ENCODE results near the gene EML1. TPM values are rescaled to one million over a fixed set of nuclear protein-coding genes. Genes with fewer than 3 reads are reported as not detected.

Gene EML1
- total RNA-seq, 1 experiment from 2014 or later: 32.6 TPM

DNA sequence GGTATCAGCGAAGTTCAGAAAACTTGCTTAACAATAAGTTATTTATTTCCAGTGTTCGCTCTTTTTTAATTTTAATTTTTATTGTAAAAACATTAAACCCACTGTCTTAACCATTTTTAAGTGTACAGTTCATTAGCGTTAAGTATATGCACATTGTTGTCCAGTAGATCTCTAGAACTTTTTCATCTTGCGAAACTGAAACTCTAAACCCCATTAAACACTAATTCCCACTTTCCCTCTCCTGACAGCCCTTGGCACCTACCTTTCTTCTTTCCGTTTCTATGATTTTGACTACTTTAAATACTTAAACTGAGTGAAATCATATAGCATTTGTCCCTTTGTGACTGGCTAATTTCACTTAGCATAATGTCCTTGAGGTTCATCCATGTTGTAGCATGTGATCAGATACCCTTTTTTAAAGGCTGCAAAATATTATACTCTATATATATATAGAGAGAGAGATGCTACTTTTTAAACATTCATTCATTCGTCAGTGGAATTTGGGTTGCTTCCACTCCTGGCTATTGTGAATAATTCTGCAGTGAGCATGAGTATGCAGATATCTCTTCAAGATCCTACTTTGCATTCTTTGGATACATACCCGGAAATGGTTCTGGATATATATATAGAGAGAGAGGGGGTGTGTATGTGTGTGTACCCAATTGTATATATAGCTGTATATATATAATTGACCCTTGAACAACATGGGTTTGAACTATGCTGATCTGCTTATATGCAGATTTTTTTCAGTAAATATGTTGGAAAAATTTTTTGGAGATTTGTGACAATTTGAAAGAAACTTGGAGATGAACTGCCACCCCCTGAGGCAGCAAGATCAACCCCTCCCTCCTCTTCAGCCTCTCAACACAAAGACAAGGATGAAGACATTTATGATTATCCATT is 197.3 kb downstream of the EML1 start:
- DNase-seq (ENCODE audit: low read depth): no peak

DNA sequence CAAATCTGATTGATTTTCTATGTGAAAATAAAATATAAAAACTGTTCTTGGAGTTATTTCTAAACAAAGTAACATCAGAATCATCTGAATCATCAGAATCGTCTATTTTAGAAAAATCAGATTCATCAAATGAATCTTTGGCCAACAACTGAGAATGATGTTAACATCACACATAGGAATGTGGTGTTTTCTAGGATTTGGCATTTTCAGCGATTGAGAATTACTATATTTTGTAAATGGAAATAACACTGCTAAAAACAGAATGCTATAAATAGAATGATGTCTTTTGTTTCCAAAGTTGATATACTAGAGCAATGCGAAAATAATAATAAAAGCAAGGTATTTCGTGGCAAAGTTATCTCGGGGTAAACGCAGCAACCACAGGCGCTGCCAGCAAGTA is 198.1 kb downstream of the EML1 start:
- no peak for DNase-seq (ENCODE audit: low read depth)

Other genes with a start within 250 kb of the EML1 start
- gene CCDC85C, start 189.2 kb upstream of the EML1 start, total RNA-seq (2014; rRNA removed; shearing (Covaris generic)): 12.8 and 16.2 TPM in 2 replicates
- gene HHIPL1, start 148.3 kb upstream of the EML1 start, total RNA-seq (2014; rRNA removed; shearing (Covaris generic)): 0.15 and 1.2 TPM in 2 replicates
- 0.02 TPM in 1 of 2 replicates, not detected in the other for gene CYP46A1, start 109.1 kb upstream of the EML1 start, total RNA-seq (2014; rRNA removed; shearing (Covaris generic))

All from M059J (cell line).